ENCODE data around the gene BHLHA15. TPM values are rescaled to one million over a fixed set of nuclear protein-coding genes. Genes with fewer than 3 reads are reported as not detected.

Gene BHLHA15
- total and polyA plus RNA-seq, 9 of the 15 experiments (the other 6 are each of a cell fraction or from before 2014, with no cell fraction given): 0.22 to 2.0 (median 1.1) TPM; not detected in 4

- TF ChIP-seq ZNF609 (CRISPR knock-in tag; IDR thresholded peaks at IDR 0.05; ENCODE audit: borderline replicate concordance) (no peak), FUS (optimal IDR thresholded peaks at IDR 0.05; ENCODE audit: low read depth, low read length) (no peak), MAX (CRISPR knock-in tag; IDR thresholded peaks at IDR 0.05) (no peak), SNRNP70 (optimal IDR thresholded peaks at IDR 0.05; ENCODE audit: low read depth, low read length) (no peak), CBX8 (IDR thresholded peaks at IDR 0.05; ENCODE audit: borderline replicate concordance, extremely low read depth, low read depth, low read length, poor library complexity, severe bottlenecking) (no peak), MLX (CRISPR knock-in tag; conservative IDR thresholded peaks at IDR 0.05) (no peak), CHCHD3 (CRISPR knock-in tag; IDR thresholded peaks at IDR 0.05) (no peak), ZNF639 (CRISPR knock-in tag; conservative IDR thresholded peaks at IDR 0.05 in 1 of 2, IDR thresholded peaks at IDR 0.05 in 1 of 2) (no peak), TAF15 (IDR thresholded peaks at IDR 0.05; ENCODE audit: low read depth, low read length) (no peak), BRD9 (IDR thresholded peaks at IDR 0.05; ENCODE audit: low read depth, partially characterized antibody) (no peak), NR2C1 (IDR thresholded peaks at IDR 0.05) (0 out of 2 replicates have a peak, but pooled peaks have one; percentile 16), NR2C1 (tag; IDR thresholded peaks at IDR 0.05) (no peak), ZC3H8 (IDR thresholded peaks at IDR 0.05) (no peak), PRDM10 (IDR thresholded peaks at IDR 0.05; ENCODE audit: partially characterized antibody) (peak; percentile 40), TAF7 (tag; IDR thresholded peaks at IDR 0.05) (no peak)
Observed at GRCh38 chr7:98250789-98251188, 39.5 kb downstream of the BHLHA15 start (continued).

Data from K562 (cell line).